GM18511 (cell line): ENCODE data around the gene TLCD3B.

Experiments
- ATAC-seq: cut with Tn5 transposase; IDR thresholded peaks from one replicate; pipeline ENCODE4 v1.9.1; 2021; ENCODE audit warnings: mild to moderate bottlenecking, moderate library complexity; ENCODE audit not compliant: unreplicated experiment

Gene TLCD3B

GRCh38 chr16:30006659-30007377 lies 24.3 kb downstream of the TLCD3B start:
- no peak for ATAC-seq

DNA sequence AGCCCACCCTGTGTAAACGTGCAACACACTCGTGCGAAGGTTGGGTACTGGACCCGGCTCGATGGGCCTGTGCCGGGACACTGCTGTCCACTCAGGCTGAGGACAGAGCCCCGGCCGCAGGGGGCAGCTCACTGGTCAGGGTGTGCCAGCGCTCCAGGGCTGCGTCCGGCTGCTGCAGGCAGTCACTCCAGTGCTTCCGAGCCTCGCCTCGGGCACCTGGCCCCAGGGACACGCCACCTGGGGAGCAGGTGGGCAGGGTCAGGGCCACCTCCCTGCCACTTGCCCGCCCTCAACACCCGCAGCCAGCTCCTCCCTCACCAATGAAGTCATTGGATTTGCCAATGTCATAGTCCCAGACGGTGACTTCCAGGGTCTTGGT lies 25.0 kb downstream of the TLCD3B start:
- no peak for ATAC-seq

- no peak for ATAC-seq
Observed at GRCh38 chr16:30005341-30006094, 25.6 kb downstream of the TLCD3B start.

- no peak for ATAC-seq
Observed at GRCh38 chr16:30004811-30005242, 26.2 kb downstream of the TLCD3B start.

GRCh38 chr16:30004424-30004776 lies 26.7 kb downstream of the TLCD3B start:
- no peak for ATAC-seq

GRCh38 chr16:30003670-30004423 lies 27.2 kb downstream of the TLCD3B start:
- no peak for ATAC-seq

GRCh38 chr16:30002614-30003346 lies 28.3 kb downstream of the TLCD3B start:
- no peak for ATAC-seq

GRCh38 chr16:30000735-30001631 lies 30.1 kb downstream of the TLCD3B start:
- no peak for ATAC-seq

DNA sequence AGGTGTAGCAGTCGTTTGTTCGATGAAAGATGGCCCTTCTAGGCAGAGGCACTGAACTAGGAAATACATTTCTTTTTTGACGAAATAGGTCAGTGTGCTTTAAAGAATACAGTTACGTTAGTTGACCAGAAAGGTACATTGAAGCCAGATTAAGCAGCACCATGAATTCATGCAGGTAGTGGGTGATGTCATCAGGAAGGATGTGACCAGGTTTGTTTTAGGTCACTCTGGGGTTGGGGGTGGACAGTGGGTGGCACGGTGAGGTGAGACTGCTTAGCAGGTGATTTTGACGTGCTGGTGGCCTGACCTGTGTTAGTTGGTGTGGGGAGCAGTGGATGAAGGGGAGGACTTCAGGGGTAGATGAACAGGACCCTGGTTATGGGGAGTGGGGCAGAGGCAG lies 31.5 kb downstream of the TLCD3B start:
- no peak for ATAC-seq

DNA sequence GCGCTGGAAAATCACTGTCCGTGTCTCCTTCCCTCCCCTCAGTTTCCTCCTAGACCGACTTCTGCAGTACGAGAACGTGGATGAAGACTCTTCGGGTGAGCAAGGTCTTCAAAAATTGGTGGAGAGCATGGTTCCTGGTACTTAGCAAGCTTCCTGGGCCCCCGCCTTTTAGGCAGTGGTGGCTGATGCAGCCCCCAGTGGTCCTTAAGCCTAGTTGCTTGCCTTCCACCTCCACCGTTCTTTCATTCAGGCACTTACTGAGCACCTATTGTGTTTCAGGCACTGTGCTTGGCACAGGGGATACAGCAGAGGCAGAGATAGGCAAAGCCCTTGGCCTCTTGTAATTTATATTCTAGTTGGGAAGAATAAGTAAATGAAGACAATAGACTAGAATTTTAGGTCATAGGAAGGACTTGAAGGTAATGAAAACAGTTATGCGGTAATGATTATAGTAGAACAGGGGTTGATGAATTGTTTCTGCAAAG lies 34.3 kb downstream of the TLCD3B start:
- ATAC-seq: no peak

GRCh38 chr16:29995911-29996765 lies 34.9 kb downstream of the TLCD3B start, which contains the start of gene INO80E:
INO80E (plus strand) TSS chr16:29996241; CDS start chr16:29996311, 70 bp downstream.
- ATAC-seq: peak; percentile 92

- peak; percentile 58 for ATAC-seq
Observed at GRCh38 chr16:29995324-29995910, 35.7 kb downstream of the TLCD3B start, which contains the start of gene HIRIP3. HIRIP3 (minus strand) TSS chr16:29995617; CDS start chr16:29995605, 12 bp downstream.

GRCh38 chr16:29994600-29995323 lies 36.3 kb downstream of the TLCD3B start:
- ATAC-seq: peak; percentile 37

DNA sequence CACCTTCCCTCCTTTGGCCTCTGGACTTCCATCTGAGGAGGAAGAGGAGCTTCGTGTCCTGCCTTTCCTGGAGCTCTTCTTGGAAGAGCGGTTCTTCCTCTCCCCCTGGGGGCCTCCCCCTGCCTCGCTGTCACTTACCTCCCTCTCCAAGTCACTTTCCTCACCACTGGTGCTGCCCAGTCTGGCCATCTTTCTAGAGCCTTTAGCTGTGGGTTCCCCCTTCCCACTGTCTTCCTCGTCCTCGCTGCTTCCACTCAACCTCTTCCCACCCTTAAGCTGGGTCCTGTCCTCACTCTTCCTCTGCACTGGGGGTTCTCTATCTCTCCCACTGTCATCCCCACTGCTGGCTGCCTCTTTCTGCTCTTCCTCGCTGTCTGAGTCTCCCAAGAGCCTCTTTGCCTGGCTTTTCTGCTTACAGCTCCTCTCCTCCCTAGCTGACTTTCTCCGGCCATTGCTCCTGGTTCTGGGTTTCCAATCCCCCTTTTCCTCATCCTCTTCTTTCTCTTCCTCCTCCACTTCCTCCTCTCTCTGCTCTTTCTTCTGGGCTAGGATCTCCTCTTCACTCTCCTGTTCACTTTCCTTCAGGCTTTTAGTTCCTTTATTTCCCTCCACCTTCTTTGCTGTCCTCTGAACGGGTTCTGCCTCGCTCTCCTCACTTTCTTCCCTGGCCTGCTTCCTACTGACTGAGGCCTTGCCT lies 37.0 kb downstream of the TLCD3B start:
- no peak for ATAC-seq

GRCh38 chr16:29993191-29993902 lies 37.7 kb downstream of the TLCD3B start:
- ATAC-seq: no peak

DNA sequence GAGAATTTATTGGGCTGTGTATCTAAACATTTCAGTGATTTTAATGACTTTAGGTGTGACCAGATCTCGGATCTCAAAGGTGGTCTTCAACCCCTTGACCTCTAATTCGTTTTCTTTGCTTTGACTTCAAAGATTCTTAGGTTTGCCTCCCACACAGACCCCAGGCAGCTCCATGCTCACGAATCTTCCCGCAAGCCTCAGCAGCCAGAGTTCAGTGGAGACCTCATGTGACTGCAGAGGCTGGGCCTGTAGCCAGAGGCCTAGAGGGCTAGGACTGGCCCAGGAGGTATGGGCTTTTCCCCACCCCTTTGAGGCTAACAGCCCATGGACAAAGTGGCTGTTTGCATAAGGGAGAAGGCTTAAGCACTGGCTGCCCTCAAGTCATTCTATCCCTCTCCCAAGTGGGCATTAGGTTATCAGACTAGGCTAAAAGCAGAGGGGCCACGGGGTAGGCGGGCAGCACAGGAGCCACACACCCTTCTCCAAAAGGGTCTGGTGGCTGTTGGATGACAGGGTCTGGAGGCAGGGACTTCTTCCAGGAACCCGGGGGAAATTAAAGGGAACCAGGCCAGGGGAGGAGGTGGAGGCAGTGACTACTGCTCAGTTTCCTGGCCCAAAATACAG lies 38.6 kb downstream of the TLCD3B start:
- no peak for ATAC-seq
